22Rv1 (cell line): ENCODE measurements around the gene VEGFC.

Experiments used
- H3K27ac ChIP-seq: fragments of 450-650 bp; 2 replicates; pipeline ENCODE4 v1.5.1; 2017
- ZFX ChIP-seq: fragments of 450-650 bp; IDR thresholded peaks from 2 replicates; pipeline ENCODE4 v1.6.1; 2017; ENCODE audit warnings: antibody characterized with exemption, borderline replicate concordance
- TF ChIP-seq, protein P1 (sequence below): fragments of 450-650 bp; IDR thresholded peaks from 2 replicates; pipeline ENCODE4 v1.5.1; 2017; ENCODE audit warnings: mild to moderate bottlenecking

The VEGFC gene

DNA sequence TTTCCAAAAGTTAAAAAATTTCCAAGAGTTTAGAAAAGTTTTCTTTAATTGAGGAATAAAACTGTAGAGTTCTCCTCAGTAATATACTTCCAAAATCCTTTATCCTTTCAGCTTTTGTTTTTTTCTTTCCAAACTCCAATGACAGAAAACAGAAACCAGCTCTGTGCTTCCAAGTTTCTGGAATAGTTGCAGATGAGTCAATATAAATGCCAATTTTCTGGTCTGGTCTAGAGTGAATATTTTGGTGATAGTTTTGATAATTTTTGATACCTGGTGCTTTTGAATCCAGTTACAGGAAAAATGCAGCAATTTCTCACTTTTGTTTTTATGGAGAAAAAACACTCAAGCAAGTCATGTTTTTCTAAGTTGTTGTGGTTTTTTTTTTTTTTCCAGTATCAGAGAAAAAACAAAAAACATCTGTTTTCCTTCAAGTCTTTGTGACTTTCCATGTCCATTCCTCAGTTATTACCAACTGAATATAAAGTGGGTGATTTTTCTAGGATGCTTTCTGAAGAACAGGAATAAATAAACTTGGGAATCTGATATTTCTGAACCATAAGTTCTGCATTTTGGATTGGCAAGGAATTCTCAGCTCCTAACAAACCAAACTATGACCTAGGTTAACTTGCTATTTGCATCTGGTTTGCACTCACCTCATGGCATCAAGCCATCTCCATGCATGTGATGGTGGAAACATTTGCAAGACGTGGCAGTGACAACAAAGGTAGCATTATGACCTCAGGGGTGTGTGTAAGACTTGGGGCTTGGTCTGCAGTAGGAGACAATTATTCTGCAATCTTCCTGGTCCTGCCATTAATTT lies 139.1 kb downstream of the VEGFC start:
- TF ChIP-seq, protein P1, sequence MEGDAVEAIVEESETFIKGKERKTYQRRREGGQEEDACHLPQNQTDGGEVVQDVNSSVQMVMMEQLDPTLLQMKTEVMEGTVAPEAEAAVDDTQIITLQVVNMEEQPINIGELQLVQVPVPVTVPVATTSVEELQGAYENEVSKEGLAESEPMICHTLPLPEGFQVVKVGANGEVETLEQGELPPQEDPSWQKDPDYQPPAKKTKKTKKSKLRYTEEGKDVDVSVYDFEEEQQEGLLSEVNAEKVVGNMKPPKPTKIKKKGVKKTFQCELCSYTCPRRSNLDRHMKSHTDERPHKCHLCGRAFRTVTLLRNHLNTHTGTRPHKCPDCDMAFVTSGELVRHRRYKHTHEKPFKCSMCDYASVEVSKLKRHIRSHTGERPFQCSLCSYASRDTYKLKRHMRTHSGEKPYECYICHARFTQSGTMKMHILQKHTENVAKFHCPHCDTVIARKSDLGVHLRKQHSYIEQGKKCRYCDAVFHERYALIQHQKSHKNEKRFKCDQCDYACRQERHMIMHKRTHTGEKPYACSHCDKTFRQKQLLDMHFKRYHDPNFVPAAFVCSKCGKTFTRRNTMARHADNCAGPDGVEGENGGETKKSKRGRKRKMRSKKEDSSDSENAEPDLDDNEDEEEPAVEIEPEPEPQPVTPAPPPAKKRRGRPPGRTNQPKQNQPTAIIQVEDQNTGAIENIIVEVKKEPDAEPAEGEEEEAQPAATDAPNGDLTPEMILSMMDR: no peak
- no peak for TF ChIP-seq ZFX
- no peak overlapping the region for H3K27ac ChIP-seq

DNA sequence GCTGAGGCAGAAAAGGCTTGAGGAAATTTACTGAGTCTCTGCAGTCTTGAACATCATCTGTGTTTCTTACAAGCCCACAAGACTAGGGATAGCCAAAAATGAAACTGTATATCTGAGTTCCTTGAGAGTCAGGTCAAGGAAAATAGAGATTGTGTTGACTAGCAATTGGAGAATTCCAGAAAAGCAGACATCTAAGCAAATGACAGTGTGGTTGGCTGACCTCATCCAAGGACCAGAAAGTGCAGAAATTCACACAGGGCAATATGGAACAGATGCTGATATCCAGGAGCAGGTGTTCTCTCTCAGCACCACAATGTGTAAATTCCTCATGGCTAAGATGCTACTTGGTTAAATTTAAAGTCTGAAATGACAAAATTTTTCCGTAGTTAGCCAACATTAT lies 146.4 kb downstream of the VEGFC start:
- H3K27ac ChIP-seq: no peak overlapping the region
- no peak for TF ChIP-seq ZFX
- TF ChIP-seq, protein P1: no peak

DNA sequence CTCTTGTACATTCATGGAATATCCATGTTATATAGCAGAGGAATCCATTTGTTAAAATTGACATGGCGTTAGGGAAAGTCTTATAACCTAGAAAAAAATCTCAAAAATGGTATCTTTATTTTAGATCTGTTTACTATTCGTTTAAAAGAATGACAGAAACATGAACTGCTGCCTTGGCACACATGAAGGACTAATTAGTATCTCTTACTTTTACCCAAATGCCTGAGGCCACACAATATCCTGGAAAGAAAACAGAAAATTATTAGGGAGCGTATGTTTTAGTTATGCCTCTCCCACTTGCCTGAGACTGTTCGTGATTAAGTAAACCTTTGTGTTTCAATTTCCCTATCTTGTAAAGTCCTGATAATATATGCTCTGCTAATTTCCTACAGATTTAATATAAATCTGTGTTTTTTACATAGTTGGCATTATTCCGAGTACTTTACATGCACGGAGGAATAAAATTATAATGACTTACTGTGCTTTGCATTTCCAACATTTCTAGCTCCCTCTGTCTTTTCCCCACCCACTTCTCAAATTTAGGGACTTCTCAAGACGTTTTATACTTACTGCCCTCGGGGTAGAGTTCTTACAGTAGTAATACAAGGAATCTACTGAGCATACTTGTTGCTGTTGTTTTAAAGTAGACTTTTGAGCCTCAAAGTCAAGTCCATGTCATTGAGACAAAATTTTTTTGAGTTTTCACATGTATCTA lies 147.3 kb downstream of the VEGFC start:
- no peak overlapping the region for H3K27ac ChIP-seq
- TF ChIP-seq ZFX: no peak
- TF ChIP-seq, protein P1: no peak

DNA sequence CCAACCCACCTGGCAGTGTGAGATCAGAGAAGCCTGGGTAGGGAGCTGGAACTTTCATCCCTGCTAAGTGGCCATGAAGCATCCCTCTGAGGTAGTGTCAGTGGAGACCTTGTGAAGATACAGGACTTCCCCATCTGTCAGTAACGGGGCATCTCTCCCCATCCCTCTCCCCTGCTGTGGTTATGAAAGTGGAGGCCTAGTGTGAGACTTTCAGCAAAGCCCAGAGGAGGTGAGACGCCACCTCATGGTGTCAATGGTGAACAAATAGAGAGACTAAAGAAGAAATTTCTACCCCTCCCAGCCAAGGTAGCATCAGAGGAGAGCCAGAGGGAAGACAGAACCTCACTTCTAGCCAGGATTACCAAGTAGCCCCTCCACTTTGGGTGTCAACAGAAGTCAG lies 150.2 kb downstream of the VEGFC start:
- H3K27ac ChIP-seq: no peak overlapping the region
- TF ChIP-seq ZFX: no peak
- TF ChIP-seq, protein P1: no peak

GRCh38 chr4:176641237-176641636 lies 151.5 kb downstream of the VEGFC start:
- no peak overlapping the region for H3K27ac ChIP-seq
- TF ChIP-seq, protein P1: no peak
- no peak for TF ChIP-seq ZFX

DNA sequence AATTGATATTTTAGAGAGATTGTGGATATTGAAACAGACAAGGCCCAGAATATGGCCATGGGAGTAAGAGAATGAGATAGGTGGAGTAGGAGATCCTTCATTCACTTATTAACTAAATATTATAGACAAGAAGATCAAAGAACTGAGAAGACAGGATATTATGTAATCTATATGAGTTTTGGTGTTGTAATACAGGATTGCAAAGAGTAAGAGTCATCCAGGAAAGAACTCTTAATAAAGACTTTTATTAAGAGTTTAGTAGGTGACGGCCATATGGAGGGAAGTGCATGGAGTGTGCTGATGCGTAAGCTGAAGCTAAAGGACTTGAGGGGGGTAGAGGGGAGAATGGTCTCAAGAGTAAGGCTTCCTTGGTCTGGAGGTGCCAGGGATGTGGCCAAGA lies 153.7 kb downstream of the VEGFC start:
- no peak overlapping the region for H3K27ac ChIP-seq
- TF ChIP-seq, protein P1: no peak
- TF ChIP-seq ZFX: no peak

- no peak overlapping the region for H3K27ac ChIP-seq
- TF ChIP-seq ZFX: no peak
- TF ChIP-seq, protein P1: no peak
Observed at GRCh38 chr4:176636292-176636691, 156.4 kb downstream of the VEGFC start.
